HG02870 (cell line): ENCODE data around the gene UIMC1.

ENCODE experiments used
- ATAC-seq: cut with Tn5 transposase; IDR thresholded peaks from one replicate; pipeline ENCODE4 v1.9.1; 2021; ENCODE audit warnings: mild to moderate bottlenecking, moderate library complexity; ENCODE audit not compliant: unreplicated experiment

Gene UIMC1

DNA sequence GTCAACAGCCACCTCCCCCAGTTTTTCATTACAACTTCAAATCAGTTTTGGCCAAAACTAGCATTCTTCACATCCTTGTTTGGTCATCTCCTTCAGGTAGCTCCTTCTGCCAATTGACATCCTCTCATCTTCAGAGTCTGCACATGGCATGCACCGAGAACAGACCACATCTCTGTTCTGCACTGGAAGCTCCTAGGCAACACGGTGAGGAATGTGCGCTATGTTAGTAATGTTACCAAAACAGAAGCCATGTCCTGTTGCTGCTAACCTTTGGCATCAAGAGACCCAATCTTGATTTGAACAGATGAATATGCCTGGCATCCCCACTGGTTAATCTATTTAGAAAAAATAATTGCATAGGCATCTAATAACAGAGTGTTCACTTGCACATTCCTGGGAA lies 102.3 kb downstream of the UIMC1 start:
- ATAC-seq = no peak

DNA sequence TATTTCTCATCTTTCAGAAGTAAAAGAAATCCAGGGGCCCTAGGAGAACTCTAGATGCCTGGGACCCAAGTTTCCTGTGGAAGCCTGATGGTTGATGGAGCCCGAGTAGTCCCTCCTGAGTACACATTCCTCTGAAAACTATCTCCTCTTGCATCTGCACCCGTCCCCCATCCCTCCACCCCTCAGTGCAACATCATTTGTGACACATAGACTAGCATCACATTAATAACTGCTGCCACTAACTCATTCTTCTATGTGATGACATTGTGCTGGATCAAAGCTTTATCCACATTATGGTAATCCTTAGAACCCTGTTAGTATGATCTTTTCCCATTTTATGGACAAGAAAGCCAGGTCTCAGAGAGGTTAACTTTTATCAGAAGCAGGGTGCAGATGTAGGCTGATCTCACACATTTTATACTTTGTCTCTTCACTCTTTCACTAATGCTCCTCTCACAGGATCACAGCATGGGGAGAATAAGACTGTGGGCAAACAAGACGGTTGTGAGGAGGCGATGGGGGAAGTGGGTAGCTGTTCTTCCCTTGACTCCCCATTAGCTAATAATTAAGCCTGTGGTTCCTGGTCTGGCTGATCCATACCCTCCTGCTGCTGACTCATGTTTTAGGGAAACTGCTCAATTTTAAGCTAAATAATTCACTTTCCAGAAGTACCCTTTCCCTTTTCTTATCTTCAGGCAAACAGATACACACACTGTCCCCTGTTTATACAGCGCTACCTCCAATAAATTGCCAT lies 103.5 kb downstream of the UIMC1 start:
- ATAC-seq = no peak

DNA sequence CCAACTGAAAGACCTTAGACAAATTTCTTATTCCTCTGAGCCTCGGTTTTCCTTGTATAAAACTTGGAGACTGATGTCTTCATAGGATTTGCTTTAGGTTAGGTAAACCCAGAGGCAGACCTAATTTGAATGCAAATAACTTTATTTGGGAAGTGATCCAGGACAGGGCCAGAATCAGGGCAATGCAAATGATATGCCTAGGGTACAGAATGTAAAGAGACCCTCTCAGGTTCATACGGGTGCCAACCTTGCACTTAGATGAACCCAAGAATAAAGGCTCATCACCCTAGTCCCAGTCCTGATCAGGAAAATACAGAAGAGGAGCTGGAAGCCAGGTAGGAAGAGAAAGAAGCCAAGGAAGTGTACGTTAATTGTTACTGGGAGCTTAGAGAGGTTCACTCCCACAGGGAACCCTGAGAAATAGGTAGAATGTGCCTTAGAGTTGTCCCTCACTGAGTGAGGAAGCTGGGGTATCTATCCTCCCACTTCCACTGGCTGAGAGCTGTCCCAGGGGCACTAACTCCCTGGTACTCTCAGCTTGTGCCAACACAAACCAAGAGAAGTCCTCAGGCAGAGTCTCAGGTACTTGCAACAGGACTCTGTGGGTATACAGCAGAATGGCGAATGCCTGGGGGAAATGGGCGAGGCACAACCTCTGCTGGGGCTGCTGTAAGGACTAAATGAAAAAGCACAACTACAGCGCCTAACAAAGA lies 104.3 kb downstream of the UIMC1 start:
- no peak for ATAC-seq

DNA sequence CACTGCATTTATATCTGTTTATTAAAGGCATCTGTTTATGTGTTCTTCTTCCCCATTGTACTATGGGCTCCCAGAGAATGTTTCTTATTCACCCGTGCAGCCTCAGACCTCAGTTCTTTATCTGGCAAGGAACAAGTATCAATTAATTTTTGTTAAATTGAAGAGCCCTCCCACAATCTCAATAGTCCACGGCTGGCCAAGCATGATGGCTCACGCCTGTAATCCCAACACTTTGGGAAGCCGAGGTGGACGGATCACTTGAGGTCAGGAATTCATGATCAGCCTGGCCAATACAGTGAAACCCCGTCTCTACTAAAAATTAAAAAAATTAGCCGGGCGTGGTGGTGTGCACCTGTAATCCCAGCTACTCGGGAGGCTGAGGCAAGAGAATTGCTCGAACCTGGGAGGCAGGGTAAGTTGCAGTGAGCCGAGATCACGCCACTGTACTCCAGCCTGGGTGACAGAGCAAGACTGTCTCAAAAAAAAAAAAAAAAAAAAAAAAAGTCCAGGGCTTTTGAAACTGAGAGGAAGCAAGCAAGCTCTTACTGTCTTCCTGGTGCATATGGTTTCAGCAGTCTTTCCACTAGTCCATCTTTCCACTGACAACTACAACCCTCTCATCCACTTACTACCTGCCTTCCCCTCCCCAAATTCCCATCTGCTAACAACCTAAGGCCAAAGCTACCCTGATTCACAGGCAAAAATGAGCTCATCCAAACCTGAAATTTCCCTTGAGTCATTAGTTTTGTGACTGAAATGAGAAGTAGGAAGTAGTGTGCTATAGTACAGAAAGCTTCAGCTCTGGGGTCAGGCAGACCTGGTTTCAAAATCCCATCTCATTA lies 105.1 kb downstream of the UIMC1 start:
- peak; percentile 76 for ATAC-seq

DNA sequence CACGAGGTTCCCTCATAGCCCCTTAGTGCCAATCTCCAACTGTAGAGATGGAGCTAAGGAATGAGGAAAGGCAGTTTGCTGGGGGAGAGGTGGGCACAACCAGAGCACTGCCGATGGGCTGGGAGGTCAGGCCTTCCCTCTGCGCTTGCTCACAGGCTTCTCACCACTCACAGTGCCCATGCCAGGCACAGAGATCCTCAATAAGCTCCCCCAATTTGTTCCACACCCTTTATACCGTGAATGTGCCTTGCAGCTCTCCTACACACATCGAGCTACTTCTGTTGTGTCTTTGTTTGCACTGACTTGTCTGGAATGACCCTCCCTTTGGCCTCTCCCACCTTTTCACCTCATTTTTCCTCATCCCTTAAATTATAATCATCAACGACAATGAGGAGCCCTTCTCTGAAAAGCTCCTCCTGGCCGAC lies 105.8 kb downstream of the UIMC1 start:
- no peak for ATAC-seq

DNA sequence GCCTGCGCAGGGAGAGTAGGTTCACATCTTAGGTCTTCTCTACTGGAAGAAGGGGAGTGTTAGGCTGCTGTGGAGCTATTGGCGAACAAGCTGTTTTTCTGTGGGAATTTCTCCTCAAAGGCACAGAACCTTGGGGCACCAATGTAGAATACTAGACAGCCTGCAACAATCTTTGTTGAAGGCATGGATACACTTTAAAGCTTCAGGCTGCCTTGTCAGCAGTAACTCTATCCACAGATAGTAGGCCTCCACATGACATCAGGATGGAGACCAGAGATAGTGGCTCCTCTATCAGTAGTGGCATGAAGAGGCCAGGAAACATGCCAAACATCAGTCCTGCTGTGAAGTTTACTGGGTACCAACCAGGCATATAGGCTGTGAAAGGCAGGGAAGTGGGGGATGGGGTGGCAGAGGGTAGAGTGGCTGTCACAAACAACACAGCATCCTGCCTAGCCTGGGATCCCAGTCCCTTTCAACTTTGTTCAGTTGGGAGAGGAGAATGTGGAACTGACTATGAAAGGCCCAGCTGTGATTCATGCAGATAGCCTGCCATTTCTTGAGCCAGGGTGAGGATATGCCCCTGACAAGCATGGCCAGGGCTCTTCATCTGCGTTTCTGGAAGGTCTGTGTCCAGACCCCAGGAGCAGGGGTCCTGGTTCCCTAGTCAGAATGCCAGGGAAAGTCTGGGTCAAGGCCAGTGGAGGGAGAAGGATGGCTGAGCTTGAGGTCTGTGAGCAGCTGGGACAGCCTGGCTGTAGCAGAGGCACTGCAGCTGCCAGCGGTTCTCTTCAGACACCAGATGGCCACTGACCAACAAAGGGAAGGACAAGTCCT lies 106.4 kb downstream of the UIMC1 start:
- no peak for ATAC-seq

DNA sequence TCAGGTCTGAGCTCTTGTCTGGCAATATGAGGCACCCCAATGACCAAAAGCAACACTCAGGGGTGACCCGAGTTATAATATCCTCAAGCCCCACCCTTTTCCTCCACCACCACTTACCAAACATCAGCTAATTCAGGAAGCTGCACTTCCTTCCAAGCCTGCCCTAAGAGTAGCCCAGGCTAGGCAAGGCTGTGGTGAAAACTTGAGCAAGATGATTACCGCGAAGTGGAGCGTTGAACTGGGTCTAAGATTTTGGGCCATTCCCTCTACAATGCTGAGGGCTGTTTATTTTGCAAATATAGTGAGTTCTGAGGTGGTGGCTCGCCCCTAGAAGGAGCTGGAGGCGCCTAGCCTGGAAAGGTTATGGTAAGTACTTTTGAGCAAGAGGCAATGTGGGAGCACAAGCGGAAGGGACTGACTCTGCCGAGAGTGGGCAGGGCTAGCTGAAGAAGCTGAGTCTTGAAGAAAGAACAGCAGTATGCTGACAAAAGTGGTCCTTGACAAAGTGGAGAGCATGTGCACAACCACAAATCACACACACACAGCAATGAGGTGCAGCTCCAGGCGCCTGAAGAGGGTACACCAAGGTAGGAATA lies 107.2 kb downstream of the UIMC1 start, which contains the start of gene HK3:
TSS of gene HK3 (minus strand) at position 51 of the 596 bp plus-strand sequence. CDS start 3,187 bp downstream, outside the sequence.
- no peak for ATAC-seq

DNA sequence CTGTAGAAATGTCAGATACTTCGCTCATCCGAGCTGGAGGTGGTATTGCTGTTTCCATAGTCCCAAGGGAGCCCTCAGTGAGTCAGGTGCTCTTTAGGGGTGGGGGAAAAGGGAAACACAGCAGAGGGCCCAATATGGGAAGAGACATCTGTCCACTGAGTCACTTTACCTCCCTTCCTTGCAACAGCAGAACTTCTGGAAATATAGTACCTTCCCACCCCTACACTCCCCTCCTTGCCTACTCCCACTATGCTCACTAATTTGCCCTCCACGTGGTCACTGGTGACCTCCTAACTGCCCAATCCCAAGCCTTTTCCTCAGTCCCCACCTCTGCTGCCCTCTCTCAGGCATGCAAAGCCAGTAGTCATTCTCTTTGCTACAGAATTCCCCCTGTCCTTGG lies 109.3 kb downstream of the UIMC1 start:
- ATAC-seq = no peak

DNA sequence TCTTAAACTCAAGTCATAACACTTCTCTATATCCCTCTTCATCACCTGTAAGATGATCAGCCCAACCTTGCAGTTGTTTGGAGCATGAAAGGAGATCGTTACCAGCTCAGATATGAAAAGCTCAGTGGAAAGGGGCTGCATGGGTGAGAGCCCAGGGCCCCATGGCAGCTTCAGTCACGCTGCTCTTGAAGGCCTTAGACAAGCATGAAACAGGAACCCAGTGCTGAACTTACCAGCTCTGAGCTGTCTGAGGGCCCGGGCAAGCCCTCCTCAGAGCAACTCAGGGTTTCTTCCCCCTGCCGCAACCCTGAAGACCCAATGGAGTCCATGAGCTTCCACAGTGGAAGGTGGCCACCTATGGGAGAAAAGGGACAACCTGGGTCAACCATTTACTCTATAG lies 110.7 kb downstream of the UIMC1 start:
- ATAC-seq = no peak

DNA sequence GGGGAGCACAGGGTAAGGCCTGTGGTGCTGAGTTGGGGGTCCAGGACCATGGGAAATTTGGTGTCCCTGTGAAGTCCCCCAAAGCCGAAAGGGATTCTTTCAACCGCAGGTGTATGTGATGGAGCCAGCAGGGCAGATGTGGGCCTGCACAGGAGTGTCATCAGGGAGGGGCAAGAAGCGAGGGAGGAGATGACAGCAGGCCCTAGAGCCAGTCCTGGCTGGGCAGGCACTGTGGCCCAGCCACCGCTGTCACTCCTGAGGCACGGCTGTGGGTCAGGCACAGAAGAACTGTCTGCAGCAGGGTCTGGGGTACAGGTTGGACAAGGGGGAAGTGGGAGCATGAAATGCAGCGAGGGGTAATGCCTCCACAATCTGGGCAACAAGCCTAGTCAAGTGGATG lies 112.3 kb downstream of the UIMC1 start:
- no peak for ATAC-seq

DNA sequence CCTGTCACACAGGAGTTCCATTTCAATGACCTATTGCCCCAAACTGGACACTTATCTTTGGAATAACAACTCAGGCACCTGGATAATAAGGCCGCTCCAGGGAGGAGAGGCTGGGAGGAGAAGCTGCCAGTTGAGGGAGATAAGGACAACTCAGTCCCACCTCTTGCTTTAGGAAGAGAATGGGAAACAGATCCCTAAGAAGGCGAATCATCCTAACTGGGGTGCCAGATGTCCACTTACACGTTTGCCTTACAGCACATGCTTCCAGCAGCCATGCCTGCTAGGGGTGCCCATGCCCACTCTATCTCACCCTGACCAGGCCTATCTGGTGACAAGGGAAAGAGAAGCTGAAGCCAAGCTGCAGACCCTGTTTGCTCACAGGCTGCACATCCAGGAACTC lies 113.9 kb downstream of the UIMC1 start:
- no peak for ATAC-seq

DNA sequence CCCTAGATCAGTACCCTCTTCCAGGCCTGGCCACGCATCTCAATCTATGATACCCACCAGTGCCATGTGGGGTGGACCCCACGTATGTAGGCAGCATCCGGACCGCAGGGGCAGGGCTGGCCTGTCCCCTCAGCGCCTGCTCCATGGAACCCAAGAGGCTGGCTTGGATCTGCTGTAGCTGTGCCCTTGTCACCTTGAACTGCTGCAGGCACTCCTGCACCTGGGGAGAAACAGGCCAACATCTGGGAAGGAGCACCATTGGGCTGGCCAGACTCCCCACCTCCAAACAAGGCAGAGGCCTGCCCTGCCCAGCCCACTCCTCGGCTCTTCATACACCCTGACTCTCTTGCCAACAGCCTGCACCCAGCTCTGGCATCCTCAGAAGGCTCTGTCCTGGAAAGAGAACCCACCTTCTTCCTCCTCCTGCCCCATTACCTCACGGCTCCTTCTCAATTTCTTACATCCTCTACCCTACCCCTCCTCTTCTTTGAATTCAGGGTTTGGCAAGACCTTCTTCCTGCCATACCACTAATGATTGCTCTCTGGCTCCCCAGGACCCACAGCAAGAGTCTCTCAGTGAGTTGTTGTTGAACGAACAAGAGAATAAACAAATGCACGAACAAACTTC lies 115.1 kb downstream of the UIMC1 start:
- no peak for ATAC-seq

DNA sequence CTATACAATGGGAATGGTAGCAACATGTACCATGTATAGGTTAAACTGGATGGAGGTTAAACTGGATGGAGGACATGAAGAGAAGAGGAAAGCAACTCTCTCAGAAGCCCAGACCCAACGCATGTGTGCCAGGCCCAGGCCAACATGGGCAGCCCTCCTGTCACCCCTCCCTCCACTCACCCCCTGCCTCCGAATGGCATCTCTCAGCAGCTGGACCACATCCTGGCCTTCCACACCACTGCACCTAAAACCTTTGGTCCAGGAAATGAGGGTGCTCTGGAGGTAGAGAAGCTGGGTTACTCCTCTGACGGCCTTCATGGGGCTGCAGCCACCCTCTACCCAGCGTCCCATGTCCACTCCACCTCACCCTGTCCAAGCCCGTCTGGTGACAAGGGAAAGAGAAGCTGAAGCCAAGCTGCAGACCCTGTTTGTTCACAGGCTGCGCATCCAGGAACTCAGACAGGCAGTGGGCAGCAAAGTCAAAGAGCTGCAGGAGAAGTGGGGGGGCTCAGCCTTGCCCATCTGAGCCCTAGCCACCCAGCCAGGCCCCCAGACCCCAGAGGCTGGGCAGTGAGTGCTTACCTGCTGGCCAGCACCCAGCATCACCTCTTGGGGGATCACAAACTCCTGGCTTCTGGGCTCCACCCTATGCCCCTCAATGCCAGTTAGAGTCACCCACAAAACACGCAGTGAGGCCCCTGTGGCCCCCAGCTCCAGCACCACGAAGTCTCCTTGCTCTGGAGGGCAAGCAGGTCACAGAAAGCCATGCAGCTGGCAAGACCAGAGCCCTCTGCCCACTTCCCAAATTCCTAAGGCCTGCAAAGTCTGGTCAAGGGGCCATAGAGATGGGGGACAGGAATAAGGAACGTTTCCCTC lies 115.9 kb downstream of the UIMC1 start:
- ATAC-seq = no peak

DNA sequence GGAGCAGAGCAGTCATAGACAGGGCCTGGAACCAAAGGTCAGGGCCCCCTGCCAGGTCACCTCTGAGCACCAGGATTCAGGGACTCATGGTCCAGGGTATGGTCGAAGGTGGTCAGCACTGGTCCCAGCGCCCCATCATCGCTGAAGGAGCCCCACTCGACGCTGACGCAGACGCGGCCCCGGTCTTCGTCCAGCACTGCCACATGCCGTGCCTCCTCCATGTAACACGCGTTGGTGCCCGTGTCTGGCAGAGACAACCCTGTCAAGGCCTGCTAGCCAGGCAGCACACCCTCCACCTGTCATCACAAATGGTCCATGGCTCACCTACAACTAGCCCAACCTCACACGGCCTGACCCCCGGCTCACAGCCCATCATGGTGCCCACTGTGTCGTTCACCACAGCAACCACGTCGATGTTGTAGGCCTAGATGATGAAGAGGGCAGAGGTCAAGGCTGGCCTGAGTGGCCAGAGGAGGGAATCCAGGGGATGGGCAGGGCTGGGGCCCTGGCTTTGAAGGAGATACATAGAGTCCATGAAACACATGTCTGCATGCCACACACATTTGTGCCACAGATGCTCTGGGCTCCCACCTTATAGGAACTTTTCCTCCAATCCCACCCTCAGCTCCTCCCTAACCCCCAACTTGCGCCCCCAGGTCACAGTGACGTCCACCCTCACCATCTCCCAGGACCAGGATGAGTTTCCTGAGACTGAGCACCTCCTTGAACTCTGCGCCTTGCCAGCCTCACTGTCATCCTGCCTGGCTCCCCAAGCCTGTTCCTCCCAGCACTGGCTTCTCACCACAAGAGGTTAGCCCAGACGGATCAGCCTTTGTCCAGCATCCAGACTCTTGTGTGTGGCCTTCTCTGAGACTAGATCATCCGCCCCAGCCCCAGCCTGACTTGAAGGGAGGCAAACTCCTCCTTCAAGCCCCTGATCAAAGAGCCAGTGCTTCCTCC lies 117.0 kb downstream of the UIMC1 start:
- no peak for ATAC-seq

DNA sequence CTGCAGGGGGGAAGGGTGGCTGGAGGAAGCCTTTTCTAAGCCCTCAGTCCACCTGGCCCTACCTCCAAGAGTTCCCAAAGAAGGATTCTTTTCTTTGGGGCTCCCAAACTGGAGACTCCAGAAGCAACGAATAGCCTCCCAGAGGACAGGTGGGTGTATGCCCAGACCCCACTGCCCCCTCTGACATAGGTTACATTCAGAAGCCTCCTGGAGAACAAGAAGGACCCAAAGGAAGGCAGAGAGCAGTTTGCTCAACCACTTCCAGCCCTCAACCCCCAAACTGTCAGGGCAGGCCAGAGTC lies 117.8 kb downstream of the UIMC1 start:
- ATAC-seq = no peak

DNA sequence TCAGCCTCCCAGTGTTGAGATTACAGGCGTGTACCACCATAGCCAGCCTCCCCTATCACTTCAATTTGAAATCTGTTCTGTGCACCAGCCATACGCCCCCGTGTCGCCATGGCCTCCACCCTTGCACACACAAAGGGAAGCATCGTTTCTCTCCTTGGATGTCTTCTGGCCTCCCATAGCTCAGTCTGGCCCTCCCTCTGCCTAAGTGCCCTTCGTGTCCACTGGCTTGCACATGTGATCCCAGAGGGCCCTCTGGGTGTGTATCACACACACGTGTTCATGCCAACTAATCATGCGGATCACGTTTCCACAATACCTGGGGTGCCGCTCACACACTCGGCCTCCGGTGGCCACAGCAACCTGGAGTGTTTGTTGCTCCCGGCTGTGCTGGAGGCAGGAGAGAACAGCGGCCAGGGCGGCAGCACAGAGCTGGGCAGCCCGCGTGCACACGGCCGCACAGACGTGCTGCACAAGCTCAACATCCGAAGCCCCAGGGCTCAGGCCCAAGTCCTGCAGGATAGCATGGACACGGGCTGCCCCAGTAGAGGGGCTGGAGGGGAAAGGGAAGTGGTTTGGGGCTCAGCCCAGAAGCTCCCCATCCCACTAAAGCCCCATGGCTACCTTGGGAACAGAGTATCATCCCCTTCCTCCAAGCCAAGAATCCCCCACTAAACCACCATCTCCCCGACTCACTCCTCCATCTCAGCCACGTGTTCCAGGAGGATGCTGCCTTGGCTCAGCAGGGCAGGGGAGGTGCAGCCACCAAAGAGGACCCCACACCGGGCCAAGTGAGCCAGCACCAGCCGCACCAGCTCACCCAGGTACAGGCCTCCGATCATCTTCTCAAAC lies 118.3 kb downstream of the UIMC1 start:
- no peak for ATAC-seq

DNA sequence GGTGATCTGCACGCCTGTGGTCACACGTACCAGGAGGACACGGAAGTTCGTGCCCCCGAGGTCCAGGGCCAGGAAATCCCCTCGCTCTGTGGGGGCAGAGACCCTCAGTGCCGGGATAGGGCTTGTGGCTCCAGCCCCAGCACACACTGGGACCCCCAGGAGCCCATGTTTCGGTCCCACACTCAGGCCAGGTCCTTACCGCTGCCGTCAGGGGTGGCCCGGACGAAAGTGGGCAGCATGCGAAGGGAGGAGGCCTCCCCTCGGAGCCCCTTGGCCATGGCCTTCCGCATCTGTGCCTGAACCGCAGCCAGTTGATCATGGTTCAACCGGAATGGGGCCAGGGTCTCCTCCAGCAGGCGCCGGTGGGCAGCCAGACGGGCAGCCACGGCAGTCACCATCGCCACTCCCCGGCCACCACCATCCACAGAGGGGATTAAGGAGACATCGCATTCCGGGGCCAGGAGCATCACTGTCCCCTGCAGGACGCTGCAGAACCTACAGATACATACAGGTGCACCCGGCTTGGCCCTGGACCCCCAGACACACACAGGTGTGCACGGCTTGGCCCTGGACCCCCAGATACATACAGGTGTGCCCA lies 119.2 kb downstream of the UIMC1 start:
- ATAC-seq = no peak
